HG03354 (cell line): ENCODE results near the gene HDDC3.
A peak's percentile ranks its signal among the peaks of the same experiment; 100 is the strongest.
"Not testable (repeated sequence)": the region's sequence is repeated elsewhere in the genome, so short reads cannot be mapped to it uniquely, and the experiment has no call there.

ENCODE experiments used
- ATAC-seq: cut with Tn5 transposase; IDR thresholded peaks from one replicate; pipeline ENCODE4 v1.9.1; 2021; ENCODE audit warnings: mild to moderate bottlenecking; ENCODE audit not compliant: unreplicated experiment, poor library complexity, severe bottlenecking

HDDC3 gene

DNA sequence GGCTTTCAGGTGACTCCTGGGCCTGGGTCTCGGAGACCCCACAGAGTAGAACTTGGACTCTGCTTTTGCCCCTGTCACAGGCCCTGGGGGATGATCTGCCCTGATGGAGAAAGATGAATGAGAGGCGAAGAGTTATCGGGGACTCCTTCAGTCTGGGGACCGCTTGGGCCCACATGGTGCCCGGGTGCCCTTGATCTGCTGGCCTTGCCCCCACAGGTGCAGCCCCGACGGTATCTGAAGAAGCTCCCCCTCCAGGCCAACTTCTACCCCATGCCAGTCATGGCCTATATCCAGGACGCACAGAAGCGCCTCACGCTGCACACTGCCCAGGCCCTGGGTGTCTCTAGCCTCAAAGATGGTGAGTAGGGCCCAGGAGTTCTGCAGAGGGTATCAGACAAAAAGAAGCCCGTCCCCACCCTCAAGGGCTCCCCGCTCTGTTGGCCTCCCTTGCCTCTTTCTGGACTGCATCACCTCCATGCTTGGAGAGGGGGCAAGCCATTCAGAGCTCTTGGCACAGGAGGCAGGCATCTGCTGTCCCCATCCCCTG is 18.9 kb downstream of the HDDC3 start:
- ATAC-seq, result no peak

DNA sequence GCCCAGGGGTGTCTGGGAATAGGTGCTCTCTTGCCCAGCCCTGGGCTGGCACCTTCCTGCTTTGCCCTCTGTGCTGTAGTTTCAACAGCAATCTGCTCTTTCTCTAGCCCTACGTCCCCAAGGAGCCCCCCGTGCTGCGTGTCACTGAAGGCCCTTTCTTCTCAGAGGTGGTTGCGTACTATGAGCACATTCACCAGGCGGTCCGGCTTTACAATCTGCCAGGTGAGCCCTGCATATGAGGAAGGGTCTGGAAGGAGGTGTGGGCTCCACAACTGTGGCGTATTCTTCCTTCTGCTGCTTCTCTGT is 19.6 kb downstream of the HDDC3 start:
- no peak for ATAC-seq

DNA sequence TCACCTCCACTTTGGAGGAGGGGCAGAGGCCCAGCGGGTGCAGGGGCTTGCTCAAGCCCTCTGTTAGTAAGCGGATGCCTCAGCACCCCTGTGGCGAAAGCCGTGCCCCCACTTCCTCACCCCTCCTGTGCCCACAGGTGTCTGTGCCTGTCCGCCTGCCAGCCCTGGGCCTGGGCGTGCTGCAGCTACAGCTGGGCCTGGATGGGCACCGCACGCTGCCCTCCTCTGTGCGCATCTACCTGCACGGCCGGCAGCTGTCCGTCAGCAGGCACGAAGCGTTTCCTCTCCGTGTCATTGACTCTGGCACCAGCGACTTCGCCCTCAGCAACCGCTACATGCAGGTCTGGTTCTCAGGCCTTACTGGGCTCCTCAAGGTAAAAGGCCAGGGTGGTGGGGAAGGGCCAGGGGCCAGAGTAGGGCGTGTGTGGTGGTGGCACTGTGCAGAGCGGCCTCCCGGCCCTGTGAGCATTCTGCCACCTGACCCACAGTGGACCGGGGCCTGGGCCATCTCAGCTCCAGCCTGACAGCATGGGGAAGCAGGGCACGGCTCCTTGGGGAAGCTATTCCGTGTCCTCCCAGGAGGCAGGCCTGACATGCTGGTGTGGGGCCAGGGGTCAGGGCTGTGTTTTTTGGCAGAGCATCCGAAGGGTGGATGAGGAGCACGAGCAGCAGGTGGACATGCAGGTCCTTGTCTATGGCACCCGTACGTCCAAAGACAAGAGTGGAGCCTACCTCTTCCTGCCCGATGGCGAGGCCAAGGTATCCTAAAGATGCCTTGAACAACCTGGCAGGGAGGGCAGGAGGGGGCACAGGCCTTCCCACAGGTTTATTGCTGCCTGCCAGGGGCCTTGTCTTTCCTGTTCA is 20.2 kb downstream of the HDDC3 start:
- no peak for ATAC-seq

DNA sequence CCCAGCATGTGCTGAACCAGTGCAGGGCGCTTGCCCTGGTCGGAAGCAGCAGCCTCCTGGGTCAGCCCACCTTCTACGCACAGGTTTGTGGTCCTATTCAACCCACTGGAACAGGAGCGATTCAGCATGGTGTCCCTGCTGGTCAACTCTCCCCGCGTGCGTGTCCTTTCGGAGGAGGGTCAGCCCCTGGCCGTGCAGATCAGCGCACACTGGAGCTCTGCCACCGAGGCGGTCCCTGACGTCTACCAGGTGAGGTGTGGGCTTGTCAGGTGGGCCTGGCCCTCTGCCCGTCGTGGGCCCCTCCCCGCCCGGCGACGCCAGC is 21.1 kb downstream of the HDDC3 start:
- ATAC-seq, result no peak

DNA sequence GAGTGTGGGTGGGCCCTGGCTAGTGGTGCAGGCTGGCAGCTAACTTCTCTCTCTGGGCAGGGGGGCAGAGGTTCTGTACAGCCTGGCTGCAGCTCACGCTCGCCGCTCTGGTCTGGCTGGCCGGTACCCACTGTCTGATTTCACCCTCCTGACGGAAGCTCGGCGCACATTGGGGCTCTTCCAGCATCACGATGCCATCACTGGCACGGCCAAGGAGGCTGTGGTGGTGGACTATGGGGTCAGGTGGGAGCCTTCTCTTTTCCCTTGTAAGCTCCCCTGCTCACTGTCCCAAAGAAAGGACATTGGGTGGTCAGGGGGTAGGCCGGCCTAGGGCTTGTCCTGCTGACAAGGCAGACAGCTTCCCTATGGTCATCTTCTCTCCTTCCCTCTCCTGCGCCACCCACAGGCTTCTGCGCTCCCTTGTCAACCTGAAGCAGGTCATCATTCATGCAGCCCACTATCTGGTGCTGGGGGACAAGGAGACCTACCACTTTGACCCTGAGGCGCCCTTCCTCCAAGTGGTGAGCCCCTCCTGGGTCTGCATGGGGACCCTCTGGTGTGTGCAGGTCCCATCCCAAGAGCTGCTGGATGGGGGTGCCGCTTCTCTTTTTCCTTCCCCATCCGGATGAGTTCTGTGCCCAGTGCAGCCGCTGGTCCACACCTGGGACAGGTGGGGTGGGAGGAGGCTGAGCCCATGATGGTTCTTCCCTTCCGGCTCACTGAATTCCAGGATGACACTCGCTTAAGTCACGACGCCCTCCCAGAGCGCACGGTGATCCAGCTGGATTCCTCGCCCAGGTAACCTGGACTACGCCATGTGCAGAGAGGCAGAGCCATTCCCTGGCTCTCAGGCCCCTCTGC is 21.7 kb downstream of the HDDC3 start:
- ATAC-seq, result no peak

DNA sequence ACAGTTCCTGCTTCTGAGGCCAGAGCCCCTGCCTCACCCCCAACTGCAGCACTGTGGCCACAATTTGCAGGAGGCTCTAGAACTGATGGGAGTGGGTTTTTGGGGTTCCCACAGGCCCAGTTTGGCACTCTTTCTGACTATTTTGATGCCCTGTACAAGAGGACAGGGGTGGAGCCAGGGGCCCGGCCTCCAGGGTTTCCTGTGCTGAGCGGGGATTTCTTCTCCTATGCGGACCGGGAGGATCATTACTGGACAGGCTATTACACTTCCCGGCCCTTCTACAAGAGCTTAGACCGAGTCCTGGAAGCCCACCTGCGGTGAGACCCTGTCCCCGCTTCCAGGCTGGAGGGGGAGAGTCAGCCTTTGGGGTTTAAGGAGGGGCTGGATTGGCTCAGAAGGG is 22.4 kb downstream of the HDDC3 start:
- no peak for ATAC-seq

DNA sequence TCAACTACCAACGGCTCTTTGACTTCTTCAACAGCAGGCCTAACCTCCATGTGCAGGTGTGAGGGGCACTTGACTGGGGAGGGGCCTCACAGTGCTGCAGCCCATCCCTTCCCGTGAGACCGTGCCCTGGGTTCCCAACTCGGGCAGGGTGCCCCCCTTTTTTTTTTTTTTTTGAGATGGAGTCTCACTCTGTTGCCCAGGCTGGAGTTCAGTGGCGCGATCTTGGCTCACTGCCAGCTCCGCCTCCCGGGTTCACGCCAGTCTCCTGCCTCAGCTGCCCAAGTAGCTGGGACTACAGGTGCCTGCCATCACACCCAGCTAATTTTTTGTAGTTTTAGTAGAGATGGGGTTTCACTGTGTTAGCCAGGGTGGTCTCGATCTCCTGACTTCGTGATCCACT is 22.9 kb downstream of the HDDC3 start:
- not testable (repeated sequence) for ATAC-seq

DNA sequence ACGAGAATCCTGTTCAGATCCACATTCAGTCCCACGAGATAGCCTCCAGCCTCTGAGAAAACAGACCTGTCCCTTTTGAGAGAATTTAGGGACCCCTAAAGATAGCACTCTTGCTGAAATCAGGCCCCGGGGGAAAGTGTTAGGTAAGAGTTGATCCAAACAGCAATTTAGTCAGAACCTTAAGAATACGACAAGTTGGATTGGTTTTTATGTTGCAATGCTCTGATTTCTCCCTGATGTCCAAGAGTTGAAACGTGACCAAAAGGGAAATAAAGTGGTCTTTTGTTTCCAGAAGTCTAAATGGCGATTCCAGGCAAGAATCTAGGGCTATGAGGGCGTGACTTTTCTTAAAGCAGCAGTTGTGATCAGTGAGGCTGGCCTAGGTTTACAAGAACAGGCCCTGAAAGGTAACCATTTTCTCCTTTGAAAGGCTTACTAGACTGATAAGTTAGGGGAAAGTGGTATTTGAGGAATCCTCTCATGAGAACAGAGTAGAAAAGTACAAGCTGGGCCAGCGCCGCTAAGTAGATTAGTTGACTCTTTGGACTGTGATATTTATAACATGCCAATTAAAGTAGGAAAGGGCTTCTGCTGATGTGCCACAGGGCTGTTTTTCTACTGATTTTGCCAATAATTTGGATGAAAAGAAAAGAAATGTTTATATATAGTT is 24.4 kb downstream of the HDDC3 start:
- ATAC-seq, result no peak

DNA sequence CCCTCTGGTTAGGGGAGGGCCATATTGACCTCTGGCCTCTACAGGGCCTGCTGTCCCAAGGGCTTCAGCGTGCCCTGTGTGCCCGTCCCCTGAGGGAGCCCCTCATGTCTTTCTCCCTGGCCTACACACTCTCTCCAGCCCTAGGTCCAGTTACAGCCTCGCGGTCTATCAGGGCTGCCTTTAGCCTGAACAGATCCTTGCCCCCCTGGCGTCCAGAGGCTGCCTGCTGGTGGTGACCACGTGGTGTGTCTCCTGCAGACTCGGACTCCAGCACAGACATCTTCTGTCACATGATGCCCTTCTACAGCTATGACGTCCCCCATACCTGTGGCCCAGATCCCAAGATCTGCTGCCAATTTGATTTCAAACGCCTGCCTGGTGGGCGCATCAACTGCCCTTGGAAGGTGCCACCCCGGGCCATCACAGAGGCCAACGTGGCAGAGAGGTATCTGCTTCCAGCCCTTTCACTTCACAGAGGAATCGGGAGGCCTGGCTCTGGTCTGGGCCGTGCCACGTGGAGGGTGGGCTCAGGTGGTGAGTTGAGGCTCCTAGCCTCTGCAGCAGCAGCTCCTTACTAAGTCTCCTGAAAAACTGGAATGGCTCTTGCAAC is 25.2 kb downstream of the HDDC3 start:
- ATAC-seq, result no peak

DNA sequence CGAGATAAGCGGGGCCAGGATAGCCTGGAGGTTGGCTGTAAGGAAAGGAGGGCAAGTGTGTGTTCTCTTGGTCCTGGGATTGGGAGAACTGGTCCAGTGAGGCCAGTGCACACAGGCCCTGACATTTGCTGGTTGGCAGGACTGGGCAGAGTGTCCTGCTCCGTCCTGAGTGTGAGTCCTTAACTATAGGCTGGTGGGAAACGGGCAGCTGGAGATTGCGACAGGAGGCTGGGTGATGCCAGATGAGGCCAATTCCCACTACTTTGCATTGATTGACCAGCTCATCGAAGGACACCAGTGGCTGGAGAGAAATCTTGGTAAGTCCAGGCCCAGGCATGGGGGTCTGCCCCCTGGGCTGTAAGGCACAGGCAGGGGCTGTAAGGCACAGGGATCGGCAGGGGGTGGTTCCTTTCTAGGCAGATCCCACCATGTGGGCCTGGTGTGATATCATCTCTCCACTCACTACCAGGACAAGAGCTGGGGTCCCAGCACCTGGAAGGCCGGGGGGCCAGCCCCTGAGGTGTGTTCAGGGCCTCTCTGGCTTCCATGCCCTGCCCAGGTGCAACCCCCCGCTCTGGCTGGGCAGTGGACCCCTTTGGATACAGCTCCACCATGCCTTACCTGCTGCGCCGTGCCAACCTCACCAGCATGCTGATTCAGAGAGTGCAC is 26.0 kb downstream of the HDDC3 start:
- ATAC-seq, result no peak

DNA sequence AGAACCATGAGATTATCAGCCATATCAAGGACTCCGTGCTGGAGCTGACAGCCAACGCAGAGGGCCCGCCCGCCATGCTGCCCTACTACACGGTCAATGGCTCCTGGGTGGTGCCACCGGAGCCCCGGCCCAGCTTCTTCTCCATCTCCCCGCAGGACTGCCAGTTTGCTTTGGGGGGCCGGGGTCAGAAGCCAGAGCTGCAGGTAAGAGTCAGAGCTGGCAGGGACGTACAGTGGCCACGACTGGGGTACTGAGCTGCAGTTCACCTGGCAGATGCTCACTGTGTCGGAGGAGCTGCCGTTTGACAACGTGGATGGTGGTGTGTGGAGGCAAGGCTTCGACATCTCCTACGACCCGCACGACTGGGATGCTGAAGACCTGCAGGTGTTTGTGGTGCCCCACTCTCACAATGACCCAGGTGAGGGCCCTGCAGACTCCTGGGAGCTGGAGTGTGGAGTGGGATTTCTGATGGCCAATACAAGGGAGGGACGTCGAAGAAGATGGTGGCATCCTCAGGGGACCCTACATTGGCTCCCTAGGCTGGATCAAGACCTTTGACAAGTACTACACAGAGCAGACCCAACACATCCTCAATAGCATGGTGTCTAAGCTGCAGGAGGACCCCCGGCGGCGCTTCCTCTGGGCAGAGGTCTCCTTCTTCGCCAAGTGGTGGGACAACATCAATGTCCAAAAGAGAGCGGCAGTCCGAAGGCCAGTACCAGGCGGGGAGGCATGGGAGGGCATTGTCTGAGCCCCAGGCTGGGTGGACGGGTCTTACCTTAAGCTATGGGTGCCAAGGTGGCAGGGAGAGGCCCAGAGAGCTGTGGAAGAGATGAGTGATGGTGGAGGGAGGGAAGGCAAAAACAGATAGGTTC is 26.8 kb downstream of the HDDC3 start:
- no peak for ATAC-seq

DNA sequence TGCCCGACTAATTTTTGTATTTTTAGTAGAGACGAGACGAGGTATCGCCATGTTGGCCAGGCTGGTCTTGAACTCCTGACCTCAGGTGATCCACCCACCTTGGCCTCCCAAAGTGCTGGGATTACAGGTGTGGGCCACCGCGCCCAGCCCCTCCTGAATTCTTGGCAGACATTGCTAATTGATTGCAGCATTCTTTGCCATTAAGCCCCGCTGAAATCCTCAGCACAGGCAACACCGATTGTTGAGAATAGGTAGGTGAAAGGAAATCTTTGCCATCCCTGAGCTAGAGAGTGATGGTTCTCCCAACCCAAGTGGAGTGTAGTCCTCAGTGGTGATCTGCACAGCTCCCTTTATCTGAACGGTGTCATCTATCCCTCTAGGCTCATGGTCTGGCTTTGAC is 27.6 kb downstream of the HDDC3 start:
- no peak for ATAC-seq

DNA sequence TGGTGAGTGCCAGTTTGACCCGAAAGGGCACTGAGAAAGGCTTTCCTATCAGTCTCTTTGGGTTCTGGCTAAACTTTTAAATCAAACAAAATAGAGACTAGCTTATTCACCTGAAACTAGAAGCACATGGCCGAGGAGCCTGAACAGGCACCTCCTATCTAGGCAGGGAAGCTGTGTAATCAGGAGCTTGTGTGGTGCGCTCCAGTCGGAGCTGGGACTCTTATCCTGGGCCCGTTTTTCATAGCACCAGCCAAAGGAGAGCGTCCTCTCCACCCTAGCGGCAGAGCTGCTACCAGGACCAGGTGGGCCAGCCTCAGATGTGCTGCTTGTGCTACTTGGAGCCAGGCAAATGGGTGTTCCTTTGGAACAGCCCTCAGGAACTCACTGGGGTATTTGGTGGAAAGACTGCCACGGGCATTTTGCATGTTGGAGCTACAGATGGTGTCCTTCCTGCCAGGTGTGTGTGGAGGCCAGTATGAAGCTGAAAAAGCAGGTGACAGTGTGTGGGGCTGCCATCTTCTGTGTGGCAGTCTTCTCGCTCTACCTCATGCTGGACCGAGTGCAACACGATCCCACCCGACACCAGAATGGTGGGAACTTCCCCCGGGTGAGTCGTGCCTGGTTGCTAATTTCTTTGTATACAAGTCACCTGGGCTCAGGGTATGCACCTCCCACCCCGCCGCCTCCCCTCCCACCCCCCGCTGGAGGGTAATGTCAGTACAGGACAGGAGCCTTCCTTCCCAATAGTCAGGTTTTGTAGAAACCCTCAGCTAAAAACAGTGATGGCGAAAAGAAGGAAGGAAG is 28.4 kb downstream of the HDDC3 start:
- no peak for ATAC-seq

DNA sequence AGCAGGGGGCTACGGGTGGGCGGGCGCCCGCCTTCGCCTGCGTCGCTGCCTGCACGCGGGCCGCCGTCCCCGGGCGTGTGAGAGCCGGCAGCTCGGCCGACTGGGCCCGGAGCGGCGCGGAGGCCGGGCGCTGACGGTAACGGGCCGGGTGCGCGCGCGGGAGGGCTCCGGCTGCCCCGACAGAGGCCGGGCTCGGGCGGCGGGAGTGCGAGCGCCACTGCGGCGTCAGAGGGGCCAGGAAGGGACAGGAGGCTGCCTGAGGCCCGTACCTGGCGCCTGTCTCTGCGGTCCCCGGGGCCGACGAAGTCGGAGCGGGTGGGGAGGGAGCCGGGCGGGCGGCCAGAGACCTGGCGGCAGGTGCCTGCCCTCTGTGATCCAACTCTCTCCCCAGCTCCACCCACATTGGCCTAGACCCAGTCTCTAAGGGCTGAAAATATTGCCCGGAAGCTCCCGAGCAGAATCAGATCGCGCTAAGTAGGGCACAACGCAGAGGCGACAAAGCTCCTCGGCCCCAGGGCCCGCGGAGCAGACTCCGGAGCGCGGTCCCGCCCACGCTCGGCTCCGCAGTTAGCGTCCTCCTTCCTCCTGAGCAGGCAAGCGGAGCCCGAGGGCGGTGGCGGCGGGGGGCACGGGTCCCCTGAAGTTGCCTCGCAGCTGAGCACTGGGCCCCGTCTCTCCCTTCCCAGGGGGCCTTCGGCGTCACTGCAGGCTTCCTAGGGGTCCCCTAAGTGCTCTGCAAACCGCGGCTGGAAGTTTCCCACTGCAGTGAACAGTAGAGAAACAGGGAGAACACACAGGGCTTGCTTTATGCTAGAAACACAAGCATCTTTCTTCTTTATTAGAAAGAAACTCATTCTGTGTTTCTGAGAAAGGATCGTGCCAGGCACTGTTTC is 29.3 kb downstream of the HDDC3 start, which contains the start of gene MAN2A2:
TSS of gene MAN2A2 (plus strand) at position 463 of the 893 bp plus-strand sequence. CDS start 906 bp downstream, outside the sequence.
- peak; percentile 63 for ATAC-seq

DNA sequence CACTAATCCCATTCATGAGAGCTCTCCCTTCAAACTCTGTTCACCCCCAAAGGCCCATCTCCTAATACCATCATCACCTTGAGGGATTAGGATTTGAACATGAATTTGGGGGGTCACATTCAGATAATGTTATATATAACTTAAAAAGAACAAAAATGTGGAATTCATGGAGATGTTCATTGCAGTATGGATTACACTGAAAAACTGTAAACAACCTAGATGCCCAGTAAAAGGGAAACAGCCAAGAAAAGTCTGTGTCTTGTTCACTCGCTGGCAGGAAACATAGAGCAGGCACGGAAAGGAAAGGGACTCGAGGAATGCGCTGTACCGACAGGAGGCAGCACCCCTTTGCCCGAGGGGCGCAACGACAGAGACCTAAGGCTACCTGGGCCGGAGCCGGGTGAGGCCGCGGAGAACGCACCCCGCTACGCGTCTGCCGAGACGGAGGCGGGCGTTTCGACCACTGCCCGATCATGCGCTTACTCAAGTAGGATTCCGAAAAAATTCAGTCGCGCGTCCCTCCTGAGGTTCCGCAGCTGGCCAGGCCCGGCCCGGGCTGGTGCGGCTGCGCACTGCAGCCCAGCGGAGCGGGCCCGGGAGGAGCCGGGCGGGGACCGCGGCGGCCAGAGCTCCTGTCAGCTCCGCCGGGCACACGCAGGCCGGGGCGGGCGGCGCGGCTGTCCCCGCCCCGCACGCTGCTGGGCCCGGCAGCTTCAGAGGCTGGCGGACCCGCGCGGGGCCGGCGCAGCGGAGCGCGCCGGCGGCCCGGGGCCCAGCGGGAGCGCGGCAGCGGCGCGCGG is 30.1 kb downstream of the HDDC3 start:
- ATAC-seq, result peak; percentile 77
